Stimulated activated CD8-positive, alpha-beta memory T cell treated with anti-CD3 and anti-CD28 coated beads, Interleukin-4, amount 100 ng/mL, for 48 hours (primary cell): Measurements from ENCODE around the gene ZNF84.

Experiments used
- DNase-seq: peaks from one replicate; pipeline ENCODE4 v3.0.0-alpha.2; 2020

ZNF84 gene

GRCh38 chr12:133037207-133038005 lies at the start of gene ZNF84:
Gene ZNF84 (plus strand): TSS chr12:133037509. CDS start chr12:133041468, 3,959 bp downstream.
- peak; percentile 97 for DNase-seq

DNA sequence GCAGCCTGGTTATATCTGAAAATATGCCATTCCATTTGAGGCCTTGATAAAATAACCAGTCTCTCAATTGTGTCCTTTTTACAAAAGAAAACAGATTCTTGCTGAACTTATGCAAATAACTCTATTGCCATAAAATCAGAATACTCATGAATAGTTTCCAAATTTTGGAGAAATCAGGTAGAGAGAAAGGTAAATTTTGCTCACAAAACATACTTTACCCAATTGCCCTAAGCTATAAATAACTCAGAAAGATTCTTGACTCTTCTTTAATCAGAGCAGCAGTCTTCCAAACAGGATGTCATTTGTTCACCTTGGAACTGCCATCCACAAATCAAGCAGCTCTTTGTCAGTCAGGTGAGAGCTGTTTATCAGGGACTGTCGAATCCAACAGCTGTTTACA lies 38.6 kb upstream of the ZNF84 start:
- no peak for DNase-seq

GRCh38 chr12:133010657-133011297 lies 26.5 kb upstream of the ZNF84 start:
- DNase-seq: no peak

DNA sequence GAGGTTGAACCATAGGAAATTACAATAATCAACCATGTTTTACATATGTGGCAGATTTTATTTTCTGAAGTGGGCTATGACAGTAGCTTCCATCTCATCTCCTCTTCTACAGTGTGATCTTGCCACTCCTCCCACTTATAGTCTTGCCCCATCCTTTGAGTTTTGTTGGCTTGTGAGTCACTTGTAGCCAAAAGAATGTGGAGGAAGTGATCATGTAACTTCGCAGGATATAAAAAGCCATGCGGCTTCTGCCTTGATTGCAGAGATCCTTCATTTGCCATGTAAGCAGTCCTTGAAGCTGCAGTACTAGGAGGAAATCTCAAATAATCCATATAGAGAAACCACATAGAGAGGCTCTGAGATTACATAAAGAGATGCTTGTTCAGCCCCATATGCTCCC lies 13.7 kb upstream of the ZNF84 start:
- no peak for DNase-seq

- no peak for DNase-seq
Observed at GRCh38 chr12:133026996-133027395, 10.3 kb upstream of the ZNF84 start.

DNA sequence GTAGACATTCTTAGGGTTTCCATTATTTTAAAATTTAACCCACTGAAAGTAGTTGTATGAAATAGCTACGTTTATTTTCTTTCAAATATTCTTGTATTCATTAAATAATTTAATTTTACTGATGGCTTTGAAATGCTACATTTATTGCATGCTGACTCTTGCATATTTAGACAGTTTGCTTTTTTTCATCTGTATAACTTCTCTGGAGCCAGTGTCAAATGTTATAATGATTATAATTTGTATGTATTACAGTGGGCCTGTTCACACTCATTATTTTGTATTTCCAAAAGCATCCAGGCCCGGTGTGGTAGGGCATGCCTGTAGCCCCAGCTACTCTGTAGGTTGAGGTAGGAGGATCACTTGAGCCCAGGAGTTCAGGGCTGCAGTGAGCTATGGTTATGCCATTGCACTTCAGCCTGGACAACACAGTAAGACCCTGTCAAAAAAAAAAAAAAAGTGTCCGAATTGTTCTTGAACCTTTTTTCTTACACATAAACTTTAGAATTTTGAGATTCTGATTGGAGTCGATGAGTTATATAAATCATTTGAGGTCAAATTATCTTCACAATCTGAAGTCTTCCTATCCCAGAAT lies 905 bp downstream of the ZNF84 start:
- DNase-seq: no peak

GRCh38 chr12:133046698-133047097 lies 9.4 kb downstream of the ZNF84 start:
- DNase-seq: no peak

GRCh38 chr12:133057446-133057845 lies 20.1 kb downstream of the ZNF84 start:
- no peak for DNase-seq

GRCh38 chr12:133058203-133059113 lies 21.1 kb downstream of the ZNF84 start:
- DNase-seq: no peak

DNA sequence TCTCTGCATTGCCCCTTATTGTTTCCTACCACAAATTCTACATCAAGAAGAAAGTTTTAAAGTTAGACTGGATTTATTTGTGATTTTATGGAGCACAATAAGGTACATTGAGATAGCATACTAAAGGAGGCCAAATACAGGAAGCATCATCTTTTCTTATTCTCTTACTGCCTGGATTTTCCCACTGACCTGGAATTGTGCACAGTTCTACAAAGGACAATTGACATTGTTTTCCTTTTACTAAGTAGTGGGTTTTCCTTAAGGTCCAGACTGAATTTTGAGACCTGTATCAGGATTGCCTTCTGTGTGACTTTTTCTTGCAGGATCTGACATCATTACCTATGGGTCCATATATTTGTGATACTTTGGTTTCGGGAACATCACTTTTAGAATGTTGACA lies 24.6 kb downstream of the ZNF84 start:
- no peak for DNase-seq

DNA sequence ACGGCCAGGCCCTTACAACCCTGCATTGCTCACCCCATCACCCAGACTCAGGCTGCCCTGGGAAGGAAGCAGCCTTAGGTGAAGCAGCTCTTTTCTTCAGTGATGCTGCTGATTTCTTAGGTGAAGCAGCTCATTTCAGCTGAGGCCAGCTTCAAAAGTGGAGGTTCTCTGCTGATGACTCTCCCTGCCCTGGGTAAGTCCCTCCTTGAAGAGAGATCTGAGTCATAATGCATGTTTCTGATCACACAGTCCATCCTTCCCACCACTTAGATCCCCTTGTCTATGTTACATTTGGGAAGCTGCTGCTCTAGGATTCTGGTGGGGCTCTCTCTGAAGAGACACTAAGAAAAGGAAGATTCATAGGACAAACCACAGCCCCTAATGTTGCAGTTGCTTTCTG lies 26.2 kb downstream of the ZNF84 start:
- DNase-seq: no peak

- DNase-seq: no peak
Observed at GRCh38 chr12:133073836-133074235, 36.5 kb downstream of the ZNF84 start.

- peak; percentile 94 for DNase-seq
Observed at GRCh38 chr12:133080026-133080367, 42.7 kb downstream of the ZNF84 start.

- DNase-seq: peak; percentile 95
Observed at GRCh38 chr12:133080368-133081158, 43.3 kb downstream of the ZNF84 start, which contains the start of gene ZNF140. Gene ZNF140 (plus strand): TSS chr12:133080923. CDS start chr12:133081321, 398 bp downstream.

- DNase-seq: peak; percentile 32
Observed at GRCh38 chr12:133081159-133081780, 44.0 kb downstream of the ZNF84 start.

DNA sequence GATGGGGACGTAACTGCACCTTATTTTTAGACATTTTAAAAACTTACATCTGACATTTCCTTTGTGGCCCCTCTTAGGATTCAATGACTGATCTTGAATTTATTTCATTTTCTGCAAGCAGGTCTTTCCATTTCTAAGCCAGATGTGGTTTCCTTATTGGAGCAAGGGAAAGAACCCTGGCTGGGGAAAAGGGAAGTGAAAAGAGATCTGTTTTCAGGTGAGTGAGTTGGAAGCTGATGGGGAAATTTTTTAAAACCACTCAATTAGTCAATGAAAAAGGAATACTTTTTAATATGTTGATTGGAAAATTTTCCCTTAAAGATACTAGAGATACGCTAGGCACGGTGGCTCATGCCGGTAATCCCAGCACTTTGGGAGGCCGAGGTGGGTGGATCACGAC lies 46.0 kb downstream of the ZNF84 start:
- no peak for DNase-seq

DNA sequence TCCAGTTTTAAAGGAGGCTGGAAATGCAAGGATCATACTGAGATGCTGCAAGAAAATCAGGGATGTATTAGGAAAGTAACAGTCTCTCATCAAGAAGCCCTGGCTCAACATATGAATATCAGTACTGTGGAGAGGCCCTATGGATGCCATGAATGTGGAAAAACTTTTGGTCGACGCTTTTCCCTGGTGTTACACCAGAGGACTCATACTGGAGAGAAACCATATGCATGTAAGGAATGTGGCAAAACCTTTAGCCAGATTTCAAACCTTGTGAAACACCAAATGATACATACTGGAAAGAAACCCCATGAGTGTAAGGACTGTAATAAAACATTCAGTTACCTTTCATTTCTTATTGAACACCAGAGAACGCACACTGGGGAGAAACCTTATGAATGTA lies 68.3 kb downstream of the ZNF84 start:
- no peak for DNase-seq

GRCh38 chr12:133106253-133106652 lies 68.9 kb downstream of the ZNF84 start:
- DNase-seq: no peak

DNA sequence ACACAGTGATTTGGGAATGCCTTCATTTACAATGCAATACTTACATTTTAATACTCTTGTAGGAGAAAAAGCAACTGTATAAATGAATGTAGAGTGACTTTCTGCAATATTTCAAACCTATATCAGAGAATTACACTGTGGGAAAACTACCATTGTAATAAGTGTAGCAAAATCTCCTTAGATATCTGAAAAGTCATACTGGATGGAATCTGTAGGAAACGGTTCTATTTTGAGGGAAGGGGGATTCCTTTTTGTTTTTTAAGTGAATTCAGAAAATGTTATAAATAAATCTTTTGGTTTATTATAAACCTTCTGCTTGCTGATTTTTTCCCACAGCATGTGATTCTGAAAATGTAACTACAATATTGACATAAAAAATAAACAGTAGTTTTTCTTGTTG lies 69.8 kb downstream of the ZNF84 start:
- no peak for DNase-seq

- no peak for DNase-seq
Observed at GRCh38 chr12:133108150-133108549, 70.8 kb downstream of the ZNF84 start.
